Measurements from ENCODE around the gene H3-3A.

- TF ChIP-seq CTCF (IDR thresholded peaks at IDR 0.05) = no peak
- TF ChIP-seq EP300 (IDR thresholded peaks at IDR 0.05) = no peak
- no peak for TF ChIP-seq POLR2A (IDR thresholded peaks at IDR 0.05)
Measured at GRCh38 chr1:226107471-226108460, 45.2 kb downstream of the H3-3A start.
